Measurements from ENCODE around the gene SLC44A4. TPM values are rescaled to one million over a fixed set of nuclear protein-coding genes. Genes with fewer than 3 reads are reported as not detected.
"Not testable (repeated sequence)": the region's sequence is repeated elsewhere in the genome, so short reads cannot be mapped to it uniquely, and the experiment has no call there.

Gene SLC44A4
- total and polyA plus RNA-seq, 9 of the 15 experiments (the other 6 are each of a cell fraction or from before 2014, with no cell fraction given): 7.9 to 18.6 (median 11.2) TPM

DNA sequence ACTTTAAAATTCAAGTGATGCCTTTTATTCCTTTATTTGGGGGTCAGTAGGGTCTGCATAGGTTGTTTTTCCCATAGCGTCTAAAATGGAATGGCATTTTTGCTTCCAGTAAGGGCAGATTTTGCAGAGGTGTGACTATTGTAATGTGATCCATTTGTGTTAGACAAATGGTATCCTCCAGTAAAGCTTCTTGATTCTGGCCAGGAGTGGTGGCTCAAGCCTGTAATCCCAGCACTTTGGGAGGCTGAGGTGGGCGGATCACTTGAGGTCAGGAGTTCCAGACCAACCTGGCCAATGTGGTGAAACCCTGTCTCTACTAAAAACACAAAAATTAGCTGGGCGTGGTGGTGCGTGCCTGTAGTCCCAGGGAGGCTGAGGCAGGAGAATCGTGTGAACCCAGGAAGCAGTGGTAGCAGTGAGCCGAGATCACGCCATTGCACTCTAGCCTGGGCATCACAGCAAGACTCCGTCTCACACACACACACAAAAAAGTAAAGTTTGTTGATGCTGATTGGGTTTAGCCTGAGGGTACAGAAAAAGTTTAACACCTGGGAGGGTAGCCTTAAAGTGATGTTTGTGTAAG, 60.8 kb downstream of the SLC44A4 start:
- BruUV-seq (replicated peaks); H3K9me1 ChIP-seq (ENCODE audit: control insufficient read depth, insufficient read depth, low read length); in situ Hi-C loops (cut with MboI); H3K27me3 ChIP-seq (ENCODE audit: control insufficient read depth in 2 of 2, insufficient read depth in 2 of 2, low read length in 2 of 2); H3K9me3 ChIP-seq (replicated peaks; ENCODE audit: control insufficient read depth, insufficient read depth, low read depth, low read length); CTCF ChIA-PET (ENCODE audit: low intra/inter-chr PET ratio); ATAC-seq; H2AFZ ChIP-seq (ENCODE audit: low read depth, low read length); FAIRE-seq; intact Hi-C loops (cut with micrococcal nuclease); DNase-seq (ENCODE audit: extremely low read depth in 1 of 4, low spot score in 3 of 4): not testable (repeated sequence)
- Histone ChIP-seq H3K9ac (ENCODE audit: insufficient read depth in 1 of 2, low read depth in 2 of 2, low read length in 2 of 2) (peak overlapping the region; percentile 53 to 82), H3K27ac (ENCODE audit: extremely low read depth, low read depth, low read length) (peak overlapping the region; percentile 21; the same call in 2 of the 3 replicates), H3K79me2 (ENCODE audit: control insufficient read depth, insufficient read depth, low read length) (peaks cover 68% of the 10 kb centered on the region), H4K20me1 (replicated peaks; ENCODE audit: control insufficient read depth, insufficient read depth, low read length) (peaks cover 16% of the 10 kb centered on the region), H3K4me1 (replicated peaks in 1 of 2; ENCODE audit: control insufficient read depth in 2 of 2, insufficient read depth in 2 of 2, low read length in 2 of 2) (peaks cover 41 to 52% of the 10 kb centered on the region in 2 experiments), H3K4me3 (peak overlapping the region; percentile 54), H3K4me2 (ENCODE audit: insufficient read depth, low read length) (peak overlapping the region; percentile 89), H3K36me3 (ENCODE audit: control insufficient read depth, insufficient read depth, low read length) (peaks cover 23% of the 10 kb centered on the region)
- 3% methylated on average over 8 of the region's 8 CpGs for WGBS (ENCODE audit: insufficient coverage, low coverage, missing lambda C conversion rate)
- POLR2A ChIA-PET: interaction anchor here (0.5 to 1.9 kb wide), 17 partner anchors 9 to 267 kb away, joined by 3 to 20 read pairs (median 4); partner anchors contain the start of genes CLIC1, GPANK1, HSPA1B and LSM2
- TF ChIP-seq, protein P1, sequence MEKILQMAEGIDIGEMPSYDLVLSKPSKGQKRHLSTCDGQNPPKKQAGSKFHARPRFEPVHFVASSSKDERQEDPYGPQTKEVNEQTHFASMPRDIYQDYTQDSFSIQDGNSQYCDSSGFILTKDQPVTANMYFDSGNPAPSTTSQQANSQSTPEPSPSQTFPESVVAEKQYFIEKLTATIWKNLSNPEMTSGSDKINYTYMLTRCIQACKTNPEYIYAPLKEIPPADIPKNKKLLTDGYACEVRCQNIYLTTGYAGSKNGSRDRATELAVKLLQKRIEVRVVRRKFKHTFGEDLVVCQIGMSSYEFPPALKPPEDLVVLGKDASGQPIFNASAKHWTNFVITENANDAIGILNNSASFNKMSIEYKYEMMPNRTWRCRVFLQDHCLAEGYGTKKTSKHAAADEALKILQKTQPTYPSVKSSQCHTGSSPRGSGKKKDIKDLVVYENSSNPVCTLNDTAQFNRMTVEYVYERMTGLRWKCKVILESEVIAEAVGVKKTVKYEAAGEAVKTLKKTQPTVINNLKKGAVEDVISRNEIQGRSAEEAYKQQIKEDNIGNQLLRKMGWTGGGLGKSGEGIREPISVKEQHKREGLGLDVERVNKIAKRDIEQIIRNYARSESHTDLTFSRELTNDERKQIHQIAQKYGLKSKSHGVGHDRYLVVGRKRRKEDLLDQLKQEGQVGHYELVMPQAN (IDR thresholded peaks at IDR 0.05; ENCODE audit: borderline replicate concordance): peak; percentile 52; the same call in 1 of the 2 replicates
- TF ChIP-seq CBX1 (IDR thresholded peaks at IDR 0.05; ENCODE audit: low read depth): peak; percentile 30; the same call in 1 of the 2 replicates
- peak; percentile 6; the same call in 1 of the 2 replicates for TF ChIP-seq ZNF239 (CRISPR knock-in tag; IDR thresholded peaks at IDR 0.05)
- TF ChIP-seq, protein P2, sequence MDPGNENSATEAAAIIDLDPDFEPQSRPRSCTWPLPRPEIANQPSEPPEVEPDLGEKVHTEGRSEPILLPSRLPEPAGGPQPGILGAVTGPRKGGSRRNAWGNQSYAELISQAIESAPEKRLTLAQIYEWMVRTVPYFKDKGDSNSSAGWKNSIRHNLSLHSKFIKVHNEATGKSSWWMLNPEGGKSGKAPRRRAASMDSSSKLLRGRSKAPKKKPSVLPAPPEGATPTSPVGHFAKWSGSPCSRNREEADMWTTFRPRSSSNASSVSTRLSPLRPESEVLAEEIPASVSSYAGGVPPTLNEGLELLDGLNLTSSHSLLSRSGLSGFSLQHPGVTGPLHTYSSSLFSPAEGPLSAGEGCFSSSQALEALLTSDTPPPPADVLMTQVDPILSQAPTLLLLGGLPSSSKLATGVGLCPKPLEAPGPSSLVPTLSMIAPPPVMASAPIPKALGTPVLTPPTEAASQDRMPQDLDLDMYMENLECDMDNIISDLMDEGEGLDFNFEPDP (CRISPR knock-in tag; IDR thresholded peaks at IDR 0.05): peak; percentile 79; the same call in 1 of the 2 replicates
- peak in 1 of 2 experiments; percentile 12; a peak in 1 of 4 replicates for TF ChIP-seq RAD21 (CRISPR knock-in tag; conservative IDR thresholded peaks at IDR 0.05 in 1 of 2, IDR thresholded peaks at IDR 0.05 in 1 of 2)
- peak; percentile 77; the same call in 1 of the 2 replicates for TF ChIP-seq FOXK1 (CRISPR knock-in tag; IDR thresholded peaks at IDR 0.05; ENCODE audit: borderline replicate concordance)
- peak; percentile 58; the same call in 1 of the 2 replicates for TF ChIP-seq SP1 (CRISPR knock-in tag; IDR thresholded peaks at IDR 0.05)
- TF ChIP-seq, protein P3, sequence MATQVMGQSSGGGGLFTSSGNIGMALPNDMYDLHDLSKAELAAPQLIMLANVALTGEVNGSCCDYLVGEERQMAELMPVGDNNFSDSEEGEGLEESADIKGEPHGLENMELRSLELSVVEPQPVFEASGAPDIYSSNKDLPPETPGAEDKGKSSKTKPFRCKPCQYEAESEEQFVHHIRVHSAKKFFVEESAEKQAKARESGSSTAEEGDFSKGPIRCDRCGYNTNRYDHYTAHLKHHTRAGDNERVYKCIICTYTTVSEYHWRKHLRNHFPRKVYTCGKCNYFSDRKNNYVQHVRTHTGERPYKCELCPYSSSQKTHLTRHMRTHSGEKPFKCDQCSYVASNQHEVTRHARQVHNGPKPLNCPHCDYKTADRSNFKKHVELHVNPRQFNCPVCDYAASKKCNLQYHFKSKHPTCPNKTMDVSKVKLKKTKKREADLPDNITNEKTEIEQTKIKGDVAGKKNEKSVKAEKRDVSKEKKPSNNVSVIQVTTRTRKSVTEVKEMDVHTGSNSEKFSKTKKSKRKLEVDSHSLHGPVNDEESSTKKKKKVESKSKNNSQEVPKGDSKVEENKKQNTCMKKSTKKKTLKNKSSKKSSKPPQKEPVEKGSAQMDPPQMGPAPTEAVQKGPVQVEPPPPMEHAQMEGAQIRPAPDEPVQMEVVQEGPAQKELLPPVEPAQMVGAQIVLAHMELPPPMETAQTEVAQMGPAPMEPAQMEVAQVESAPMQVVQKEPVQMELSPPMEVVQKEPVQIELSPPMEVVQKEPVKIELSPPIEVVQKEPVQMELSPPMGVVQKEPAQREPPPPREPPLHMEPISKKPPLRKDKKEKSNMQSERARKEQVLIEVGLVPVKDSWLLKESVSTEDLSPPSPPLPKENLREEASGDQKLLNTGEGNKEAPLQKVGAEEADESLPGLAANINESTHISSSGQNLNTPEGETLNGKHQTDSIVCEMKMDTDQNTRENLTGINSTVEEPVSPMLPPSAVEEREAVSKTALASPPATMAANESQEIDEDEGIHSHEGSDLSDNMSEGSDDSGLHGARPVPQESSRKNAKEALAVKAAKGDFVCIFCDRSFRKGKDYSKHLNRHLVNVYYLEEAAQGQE (IDR thresholded peaks at IDR 0.05; ENCODE audit: borderline replicate concordance): not testable (repeated sequence)
- TF ChIP-seq, protein P3 (CRISPR knock-in tag; IDR thresholded peaks at IDR 0.05; ENCODE audit: low read depth): 0 out of 2 replicates have a peak, but pooled peaks have one; percentile 31
